Retina (tissue), 1 donor: ENCODE results near the gene SIX3.
A peak's percentile ranks its signal among the peaks of the same experiment; 100 is the strongest.

ENCODE experiments used
- DNase-seq: peaks from one replicate; pipeline ENCODE4 v3.0.0-alpha.2; 2016

Gene SIX3

GRCh38 chr2:44959855-44960254 is 18.4 kb downstream of the SIX3 start:
- no peak for DNase-seq

- DNase-seq = no peak
These were observed 19.4 kb downstream of the SIX3 start for GRCh38 chr2:44960871-44961270.

DNA sequence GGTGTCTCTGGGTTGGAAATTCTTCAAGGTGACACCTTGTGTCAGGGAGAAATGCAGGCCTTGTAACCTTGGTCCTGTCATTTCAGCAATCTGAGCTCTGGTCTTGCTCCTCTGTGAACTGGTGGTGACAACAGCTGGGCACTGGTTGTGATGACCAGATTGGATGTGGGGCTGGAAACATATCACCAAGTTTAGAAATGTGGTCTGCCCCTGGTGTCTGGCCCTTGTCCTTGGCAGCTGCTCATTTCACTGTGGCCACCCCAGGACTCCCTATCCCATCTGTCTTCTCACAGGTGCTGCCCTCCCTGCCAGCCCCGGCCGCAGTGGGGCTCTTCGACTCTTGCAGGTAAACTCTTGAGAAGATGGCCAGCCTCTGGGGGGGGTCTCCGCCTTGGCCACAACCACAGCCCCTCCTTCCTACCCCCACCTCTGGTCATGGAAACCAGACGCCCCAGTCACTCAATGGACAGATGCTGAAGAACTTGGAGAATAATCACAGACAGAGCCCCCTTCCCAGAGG is 20.7 kb downstream of the SIX3 start:
- DNase-seq = no peak

DNA sequence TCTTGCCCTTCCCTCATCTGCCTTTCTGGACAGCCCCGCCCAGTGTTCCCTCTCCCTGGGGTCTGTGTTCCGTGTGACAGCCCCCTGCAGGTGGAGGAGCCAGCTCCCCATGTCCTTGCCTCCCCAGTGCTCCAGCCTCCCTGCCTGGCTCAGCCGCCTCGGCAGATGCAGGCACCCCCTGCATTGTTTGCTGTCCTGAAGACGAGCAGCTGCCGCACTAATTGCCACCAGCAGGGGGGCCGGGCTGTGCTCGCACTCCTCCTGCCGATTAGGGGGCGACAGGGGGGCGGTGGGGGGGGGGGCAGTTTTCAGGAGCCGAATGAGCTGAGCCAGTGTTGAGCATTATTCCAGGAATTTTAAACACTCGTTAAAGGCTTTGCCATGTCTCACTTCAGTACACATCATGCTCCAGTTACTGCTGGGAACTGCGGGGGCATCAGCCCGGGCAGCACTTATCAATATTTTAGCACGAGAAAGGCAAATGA is 23.3 kb downstream of the SIX3 start:
- peak; percentile 84 for DNase-seq

- DNase-seq = peak; percentile 17
These were observed 24.2 kb downstream of the SIX3 start for GRCh38 chr2:44965684-44966083.

GRCh38 chr2:44967056-44967455 is 25.6 kb downstream of the SIX3 start:
- DNase-seq = peak; percentile 11

DNA sequence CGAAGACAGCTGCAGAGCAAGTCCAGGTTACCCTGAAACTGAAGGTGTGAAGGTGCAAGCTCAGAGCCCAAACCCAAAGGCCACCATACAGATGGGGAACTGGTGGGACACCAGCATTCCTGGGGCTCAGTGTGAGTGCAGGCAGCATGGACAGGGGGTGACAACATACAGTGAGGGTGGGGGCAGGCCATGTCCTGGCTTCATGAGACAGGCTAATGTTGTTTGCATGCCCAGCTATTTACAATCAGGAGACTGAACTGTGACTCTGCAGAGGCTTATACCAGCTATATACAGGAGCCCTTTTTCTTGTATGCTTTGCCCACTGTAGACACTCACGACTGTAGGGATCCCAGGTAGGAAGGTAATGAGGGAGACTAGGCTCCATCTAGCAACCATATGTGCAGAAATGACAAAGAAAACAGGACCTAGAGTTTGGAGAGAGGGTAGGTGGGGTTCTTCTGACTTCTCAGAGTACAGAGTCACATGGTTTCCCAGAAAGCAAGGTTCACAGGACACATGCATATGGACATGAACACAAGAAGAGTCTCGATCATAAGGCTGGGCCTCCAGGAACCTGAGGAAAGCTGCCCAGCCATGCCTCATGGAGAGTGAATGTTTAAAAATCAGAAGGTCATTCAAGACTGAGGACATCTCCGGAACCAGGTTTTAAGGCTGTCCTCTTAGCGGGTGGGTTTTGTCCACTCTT is 26.4 kb downstream of the SIX3 start:
- peak; percentile 5 for DNase-seq

GRCh38 chr2:44969936-44970335 is 28.4 kb downstream of the SIX3 start:
- peak; percentile 8 for DNase-seq

- DNase-seq = no peak
These were observed 29.4 kb downstream of the SIX3 start for GRCh38 chr2:44970846-44971450.

GRCh38 chr2:44972771-44973535 is 31.5 kb downstream of the SIX3 start:
- peak; percentile 75 for DNase-seq

DNA sequence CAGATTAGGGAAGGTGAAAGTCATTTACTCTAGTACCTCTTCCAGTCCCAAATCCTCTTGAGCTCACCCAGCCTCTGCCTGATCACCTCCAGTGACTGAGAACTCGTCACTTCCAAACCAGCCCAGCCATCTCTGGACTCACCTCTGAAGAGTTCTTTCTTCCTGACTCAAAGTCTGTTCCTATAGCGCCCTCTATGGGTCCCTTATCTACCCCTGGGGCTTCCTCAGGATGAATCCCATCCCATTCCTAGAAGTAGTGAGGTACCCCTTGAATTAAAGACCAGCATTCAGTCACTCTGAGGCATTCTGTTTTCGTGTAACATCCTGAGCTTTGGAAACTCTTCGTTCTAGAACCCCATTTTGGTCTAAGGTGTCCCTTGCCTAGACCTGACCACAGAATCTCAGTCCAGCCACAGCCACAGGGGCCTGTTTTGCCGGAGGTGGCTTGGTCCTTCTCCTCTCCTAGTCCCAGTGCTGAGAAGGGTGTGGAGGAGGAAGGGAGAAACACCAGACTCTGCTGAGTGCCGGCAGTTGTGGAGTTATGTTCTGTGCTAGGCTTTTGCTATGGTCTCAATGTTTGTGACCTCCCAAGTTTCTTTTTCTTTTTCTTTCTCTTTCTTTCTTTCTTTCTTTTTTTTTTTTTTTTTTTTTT is 32.7 kb downstream of the SIX3 start:
- DNase-seq = peak; percentile 58

DNA sequence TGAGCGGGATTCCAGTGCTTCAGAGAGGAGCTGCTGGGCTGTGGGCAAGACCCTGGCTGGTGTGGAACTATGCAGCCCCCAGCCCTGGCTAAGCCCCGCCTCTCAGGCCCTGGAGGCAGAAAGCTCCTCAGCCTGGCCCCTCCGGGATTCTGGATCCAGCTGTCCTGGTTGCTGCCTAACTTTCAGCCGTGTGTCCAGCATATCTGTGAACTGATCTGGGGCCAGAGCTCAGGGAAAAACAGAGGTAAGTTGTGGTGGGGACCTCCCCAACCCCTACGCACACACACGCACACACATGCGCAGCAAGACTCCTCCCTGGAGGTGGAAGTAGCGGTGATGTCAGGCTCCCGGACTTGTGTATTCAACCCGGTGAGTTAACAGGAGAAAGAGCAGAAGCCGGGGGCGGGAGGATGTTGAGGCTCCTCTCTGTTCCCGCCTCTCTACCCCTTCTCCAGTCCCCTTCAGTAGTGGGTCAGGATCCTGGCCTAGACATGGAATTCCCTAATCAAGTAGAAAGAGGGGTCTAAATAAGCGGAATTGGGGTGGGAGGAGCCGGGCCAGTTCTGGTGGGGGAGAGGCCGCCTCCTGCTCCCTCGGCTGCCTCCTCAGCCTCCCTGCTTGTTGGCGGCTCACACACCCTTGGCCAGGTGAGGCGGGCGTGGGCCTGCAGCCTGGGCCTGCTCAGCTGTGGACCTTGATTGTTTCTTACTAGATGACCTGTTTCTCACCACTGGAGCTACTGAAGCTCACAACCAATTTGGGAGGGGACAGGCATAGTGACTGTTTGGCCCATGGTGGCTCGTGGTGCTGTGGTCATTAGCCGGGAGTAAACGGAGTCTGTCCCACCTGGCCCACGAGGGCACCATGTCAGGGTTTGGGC is 34.3 kb downstream of the SIX3 start:
- peak; percentile 38 for DNase-seq

GRCh38 chr2:44979581-44979980 is 38.1 kb downstream of the SIX3 start:
- DNase-seq = no peak

DNA sequence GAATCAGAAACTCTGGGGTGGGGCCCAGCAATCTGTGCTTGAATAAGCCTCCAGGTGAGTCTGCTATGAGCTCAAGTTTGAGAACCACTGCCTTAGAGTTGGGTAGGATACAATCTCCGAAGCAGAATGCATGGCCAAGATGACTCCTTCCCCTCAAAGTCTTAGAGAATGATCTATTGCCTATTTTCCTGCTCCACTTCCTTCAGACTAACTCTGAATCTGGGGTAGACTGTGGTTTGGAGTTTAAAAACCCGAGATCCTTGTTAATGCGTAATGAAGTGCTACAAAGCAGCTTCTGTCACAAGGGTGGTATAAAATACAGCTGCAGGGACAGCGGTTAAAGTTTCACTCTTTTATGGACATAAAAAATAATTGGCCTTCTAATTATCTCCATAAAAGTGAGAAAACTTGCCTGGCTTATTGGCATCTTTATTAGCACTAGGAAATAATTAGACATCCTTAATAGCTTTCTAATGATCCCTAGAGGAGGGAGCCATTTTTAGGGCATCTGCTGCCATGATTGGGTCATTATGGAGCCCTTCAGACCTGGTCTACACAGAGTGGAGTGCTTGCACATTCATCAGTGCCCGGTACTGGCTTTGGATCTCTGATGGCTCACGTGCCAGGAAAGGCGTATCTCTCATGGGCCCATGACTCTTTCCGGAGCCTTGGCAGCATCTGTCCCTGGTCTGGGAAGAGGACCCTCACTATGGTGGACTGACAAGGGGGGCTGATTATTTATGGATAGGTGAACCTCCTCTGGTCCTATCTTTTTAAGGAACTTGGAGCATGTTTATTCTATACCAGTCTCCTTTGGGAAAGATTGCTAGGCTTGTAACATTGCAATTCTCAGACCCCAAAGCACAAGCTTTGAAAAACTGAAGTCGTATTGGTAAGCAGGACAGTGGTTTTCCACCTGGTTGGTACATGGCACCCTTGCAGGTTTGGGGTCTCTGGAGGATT is 39.5 kb downstream of the SIX3 start:
- DNase-seq = no peak

GRCh38 chr2:44981714-44982108 is 40.2 kb downstream of the SIX3 start:
- peak; percentile 85 for DNase-seq

GRCh38 chr2:44983836-44984604 is 42.5 kb downstream of the SIX3 start:
- no peak for DNase-seq

- DNase-seq = no peak
These were observed 47.7 kb downstream of the SIX3 start for GRCh38 chr2:44989176-44989575.

- DNase-seq = no peak
These were observed 52.9 kb downstream of the SIX3 start for GRCh38 chr2:44994377-44994776.
